ENCODE measurements around the gene OR4E2.
"Not testable (repeated sequence)": the region's sequence is repeated elsewhere in the genome, so short reads cannot be mapped to it uniquely, and the experiment has no call there.

OR4E2 gene

DNA sequence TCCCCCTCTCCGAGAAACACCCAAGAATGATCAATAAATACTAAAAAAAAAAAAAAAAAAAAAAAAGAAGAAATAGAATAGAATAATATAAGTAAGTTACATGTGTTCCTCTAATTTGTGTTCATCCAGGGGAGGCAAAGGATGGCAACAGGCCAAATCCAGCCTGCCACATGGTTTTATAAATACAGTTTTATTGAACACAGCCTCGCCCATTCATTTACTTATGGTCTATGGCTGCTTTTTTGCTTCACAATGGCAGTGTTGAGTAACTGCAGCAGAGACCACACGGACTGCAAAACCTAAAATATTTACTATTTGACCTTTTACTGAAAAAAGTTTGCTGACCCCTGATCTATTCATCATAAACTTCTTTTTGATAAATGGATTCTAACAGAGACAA, 44.9 kb downstream of the OR4E2 start:
- not testable (repeated sequence) for DNase-seq

GRCh38 chr14:21699551-21699950, 45.9 kb downstream of the OR4E2 start:
- DNase-seq = no peak

DNA sequence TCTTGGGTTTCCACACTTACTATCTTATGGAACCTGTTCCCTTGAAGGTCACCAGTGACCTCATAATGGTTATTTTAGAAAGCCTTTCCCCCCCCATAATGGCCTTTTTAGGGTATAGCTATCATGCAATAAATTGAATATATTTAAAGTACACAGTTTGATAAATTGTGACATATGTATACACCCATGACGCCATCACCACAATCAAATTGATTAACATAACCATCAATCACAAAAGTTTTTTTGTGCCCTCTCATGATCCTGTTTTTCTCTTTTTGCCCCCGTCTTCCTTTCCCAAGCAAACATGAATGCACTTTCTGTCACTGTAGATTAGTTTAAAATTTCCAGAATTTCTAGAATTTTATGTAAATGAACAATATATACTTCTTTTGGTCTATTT, 48.7 kb downstream of the OR4E2 start:
- DNase-seq = no peak

GRCh38 chr14:21703357-21704326, 50.0 kb downstream of the OR4E2 start:
- no peak for DNase-seq

- no peak for DNase-seq
Measured at GRCh38 chr14:21704338-21704737, 50.7 kb downstream of the OR4E2 start.

DNA sequence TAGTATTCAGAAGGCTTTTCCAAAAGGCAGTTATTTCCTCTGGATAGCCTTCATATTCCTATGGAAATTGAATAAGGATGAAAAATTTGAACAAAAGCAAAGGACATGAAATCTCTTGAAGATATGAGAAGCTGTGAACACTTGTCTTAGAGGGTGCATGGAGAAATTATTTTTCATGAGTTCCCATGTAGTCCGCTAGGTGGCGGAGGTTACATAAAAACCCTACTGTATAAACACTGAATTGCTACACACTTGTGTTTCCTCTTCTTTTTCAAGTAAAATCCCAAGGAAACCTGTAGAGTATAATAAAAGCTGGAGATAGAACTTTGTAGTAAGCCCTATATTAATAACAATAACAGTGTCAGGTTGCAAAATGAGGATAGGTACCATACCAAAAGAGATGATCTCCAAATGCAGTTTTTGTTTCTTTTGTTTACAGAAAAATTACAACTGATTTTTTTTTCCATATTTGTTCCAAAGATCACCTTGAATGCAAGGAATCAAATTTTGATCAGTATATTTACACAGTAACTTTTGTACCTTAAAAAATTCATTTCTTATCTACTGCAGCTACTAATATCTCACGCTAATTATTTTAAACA, 57.8 kb downstream of the OR4E2 start:
- no peak for DNase-seq

DNA sequence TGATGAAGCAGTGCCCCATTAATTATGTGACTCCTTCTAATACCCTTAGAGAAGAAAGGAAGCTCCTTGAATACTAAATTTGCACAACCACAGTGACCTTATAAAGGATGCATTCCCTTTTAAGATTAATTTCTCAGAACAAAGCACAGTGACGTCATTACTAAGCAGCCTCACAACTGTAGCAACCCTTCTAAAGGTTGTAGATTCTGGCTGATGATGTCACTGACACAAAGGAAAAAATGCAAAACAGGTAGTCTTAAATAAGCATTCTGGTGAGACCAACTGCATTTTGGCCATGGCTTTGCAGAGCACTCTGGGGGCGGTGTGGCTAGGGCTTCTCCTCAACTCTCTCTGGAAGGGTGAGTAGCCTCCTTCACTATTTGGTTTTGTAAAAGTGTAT, 58.4 kb downstream of the OR4E2 start:
- DNase-seq = no peak

DNA sequence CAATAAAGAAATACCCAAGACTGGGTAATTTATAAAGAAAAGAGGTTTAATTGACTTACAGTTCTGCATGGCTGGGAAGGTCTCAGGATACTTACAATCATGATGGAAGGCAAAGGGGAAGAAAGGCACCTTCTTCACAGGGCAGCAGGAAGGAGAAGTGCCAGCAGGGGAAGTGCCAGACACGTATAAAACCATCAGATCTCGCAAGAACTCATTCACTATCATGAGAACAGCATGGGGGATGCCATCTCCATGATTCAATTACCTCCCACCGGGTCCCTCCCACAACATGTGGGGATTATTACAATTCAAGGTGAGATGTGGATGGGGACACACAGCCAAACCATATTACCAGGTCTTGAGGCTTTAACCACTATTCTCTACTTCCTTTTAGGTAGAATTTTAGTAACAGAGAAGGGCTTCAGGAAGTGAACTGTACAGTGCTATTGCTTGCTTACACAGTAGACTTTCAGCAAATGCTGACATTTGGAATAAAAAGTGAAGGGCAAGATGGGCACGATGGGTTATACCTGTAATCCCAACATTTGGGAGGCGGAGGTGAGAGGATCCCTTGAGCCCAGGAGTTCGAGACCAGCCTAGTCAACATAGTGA, 60.8 kb downstream of the OR4E2 start:
- no peak for DNase-seq

Measured in left hindlimb (tissue), 1 donor.